HG03469 (cell line): ENCODE measurements around the gene LRRC74B.
"Not testable (repeated sequence)": the region's sequence is repeated elsewhere in the genome, so short reads cannot be mapped to it uniquely, and the experiment has no call there.

ENCODE experiments used
- ATAC-seq: cut with Tn5 transposase; IDR thresholded peaks from one replicate; pipeline ENCODE4 v1.9.1; 2021; ENCODE audit warnings: mild to moderate bottlenecking, moderate library complexity, moderate number of reproducible peaks; ENCODE audit not compliant: unreplicated experiment

The LRRC74B gene

GRCh38 chr22:21054046-21054713 lies 8.4 kb downstream of the LRRC74B start:
- no peak for ATAC-seq

GRCh38 chr22:21054714-21055563 lies 9.2 kb downstream of the LRRC74B start:
- ATAC-seq = no peak

DNA sequence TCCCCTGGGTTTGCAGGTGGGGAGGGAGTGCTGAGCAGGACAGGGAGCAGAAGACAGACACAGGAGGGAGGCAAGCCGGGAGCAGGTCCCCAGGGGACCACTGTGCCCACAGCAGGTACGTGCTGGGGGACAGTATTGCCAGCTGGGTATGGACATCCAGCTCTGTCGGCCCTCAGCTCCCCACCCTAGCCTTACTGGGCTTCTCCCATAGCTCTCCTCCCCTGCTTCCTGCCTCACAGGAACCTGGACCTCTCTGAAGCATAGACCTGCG lies 9.8 kb downstream of the LRRC74B start:
- ATAC-seq = no peak

DNA sequence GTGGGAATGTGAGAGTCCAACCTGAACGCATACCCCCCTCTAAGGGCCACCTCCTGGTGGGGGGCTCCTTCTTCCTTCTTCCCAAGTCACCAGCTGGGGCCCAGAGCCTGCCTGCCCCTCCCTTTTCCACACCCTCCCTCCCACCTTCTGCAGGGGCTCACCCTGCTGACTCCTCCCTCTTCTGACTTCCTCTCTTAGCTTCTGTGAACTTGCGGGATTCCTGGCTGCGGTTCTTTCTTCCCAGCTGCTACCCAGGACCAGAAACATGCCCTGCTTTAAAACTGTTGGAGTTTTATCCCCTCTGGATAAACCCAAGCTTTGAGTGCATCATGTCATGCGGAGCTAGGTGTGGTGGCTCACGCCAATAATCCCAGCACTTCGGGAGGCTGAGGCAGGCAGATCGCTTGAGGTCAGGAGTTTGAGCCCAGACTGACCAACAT lies 10.2 kb downstream of the LRRC74B start:
- no peak for ATAC-seq

DNA sequence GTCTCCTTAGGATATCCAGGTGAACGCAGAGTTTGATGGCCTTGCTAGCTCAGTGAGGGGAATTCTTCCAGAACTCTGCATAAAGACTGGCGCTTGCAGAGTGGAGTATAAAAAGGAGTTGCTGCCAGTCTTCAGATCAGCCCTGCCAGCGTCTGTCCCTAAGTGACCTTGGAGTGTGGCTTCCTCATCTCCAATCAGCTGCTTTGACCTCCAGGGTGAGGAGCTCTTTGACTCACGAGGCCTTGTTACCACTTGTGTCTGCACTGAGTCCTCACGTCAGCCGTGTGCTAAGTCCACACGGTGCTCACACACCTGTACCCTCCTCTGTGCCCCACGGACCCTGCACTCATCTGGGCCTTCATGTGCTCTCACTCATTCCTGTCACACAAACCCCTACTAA lies 14.6 kb downstream of the LRRC74B start:
- ATAC-seq = not testable (repeated sequence)

- not testable (repeated sequence) for ATAC-seq
Observed at GRCh38 chr22:21061660-21062321, 16.0 kb downstream of the LRRC74B start.

DNA sequence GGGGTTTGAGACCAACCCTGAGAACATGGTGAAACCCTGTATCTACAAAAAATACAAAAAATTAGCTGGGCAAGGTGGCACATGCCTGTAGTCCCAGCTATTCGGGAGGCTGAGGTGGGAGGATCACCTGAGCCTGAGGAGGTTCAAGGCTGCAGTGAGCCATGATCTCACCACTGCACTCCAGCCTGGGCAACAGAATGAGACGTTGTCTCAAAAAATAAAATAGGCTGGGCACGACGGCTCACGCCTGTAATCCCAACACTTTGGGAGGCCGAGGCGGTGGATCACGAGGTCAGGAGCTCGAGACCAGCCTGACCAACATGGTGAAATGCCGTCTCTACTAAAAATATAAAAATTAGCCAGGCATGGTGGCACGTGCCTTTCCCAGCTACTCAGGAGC lies 18.7 kb downstream of the LRRC74B start:
- not testable (repeated sequence) for ATAC-seq

GRCh38 chr22:21064917-21065864 lies 19.4 kb downstream of the LRRC74B start:
- no peak for ATAC-seq

- ATAC-seq = no peak
Observed at GRCh38 chr22:21067075-21067900, 21.5 kb downstream of the LRRC74B start.

DNA sequence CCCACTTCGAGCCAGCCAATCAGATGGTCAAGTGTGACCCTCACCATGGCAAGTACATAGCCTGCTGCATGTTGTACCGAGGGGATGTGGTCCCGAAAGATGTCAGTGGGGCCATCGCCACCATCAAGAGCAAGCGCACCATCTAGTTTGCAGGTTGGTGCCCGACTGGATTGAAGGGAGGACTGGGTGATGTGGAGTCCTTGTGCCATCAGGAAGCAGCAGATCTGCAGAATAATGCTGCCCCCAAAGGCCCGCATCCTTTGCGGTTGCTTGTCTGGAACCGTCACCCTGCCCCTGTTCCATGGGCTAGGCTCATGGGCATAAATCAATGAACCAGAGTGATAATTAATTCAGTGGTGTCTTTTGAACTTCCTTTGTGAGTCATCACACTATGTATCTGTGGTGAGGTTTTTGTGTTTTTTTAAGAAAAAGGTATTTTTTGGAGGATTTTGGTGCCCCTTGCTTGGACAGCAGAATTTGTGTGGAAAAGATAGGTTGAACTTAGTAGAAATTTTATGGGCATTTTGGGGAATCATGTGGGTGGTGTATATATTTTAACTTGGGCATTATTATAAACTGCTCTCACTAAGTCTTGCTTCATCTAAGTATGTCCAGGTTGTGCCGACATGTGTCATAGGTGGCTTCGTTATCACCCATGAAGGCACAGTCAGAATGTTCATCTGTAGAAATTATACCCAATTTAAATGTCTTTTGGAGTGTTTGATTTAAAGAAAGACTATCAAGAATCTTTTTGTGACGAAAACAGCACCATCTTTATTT lies 22.3 kb downstream of the LRRC74B start:
- no peak for ATAC-seq

DNA sequence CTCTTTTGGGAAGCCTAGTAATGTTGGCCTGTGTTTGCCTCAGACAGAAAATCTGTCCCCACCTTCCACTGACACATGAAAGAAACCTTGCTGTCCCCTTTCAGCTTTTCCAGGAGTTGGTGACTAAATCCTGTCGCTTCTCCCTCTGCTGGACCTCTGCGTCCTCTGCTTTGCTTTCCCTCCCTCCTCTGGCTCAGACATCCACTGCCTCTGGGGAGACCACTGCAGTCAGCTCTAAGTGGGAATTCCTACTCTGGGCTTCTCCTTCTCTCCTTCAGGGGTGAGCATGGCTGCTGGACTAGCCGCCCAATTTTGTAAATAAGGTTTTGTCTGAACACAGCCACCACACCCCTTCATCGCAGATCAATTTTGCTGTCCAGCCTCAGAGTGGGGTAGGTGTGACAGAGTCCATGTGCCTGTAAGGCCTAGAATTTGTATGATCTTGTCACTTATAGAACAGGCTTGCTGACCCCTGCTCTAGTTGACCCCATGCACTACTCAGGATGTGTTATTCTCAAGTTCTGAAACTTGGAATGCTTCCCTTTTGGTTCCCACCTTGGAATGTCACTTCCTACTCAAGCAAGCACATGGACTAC lies 23.0 kb downstream of the LRRC74B start:
- ATAC-seq = no peak

DNA sequence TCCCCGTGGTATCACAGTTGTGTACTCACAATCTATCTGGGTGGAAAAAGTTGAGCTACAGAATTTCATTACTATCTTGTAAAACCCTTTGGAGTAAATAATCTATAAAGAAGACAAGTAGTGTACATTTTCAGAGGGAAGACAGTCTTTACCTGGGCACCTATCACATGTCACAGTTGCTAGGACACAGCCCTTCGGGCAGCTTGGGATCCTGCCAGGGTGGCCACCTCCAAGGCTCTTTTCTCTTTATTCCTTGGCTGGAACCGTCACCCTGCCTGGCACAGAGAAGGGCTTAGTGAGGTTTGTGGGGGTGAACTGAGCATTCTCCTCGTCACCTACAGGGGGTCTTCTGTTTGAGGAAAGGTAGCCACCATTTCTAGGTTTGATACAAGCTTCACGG lies 23.6 kb downstream of the LRRC74B start:
- no peak for ATAC-seq

GRCh38 chr22:21070690-21071615 lies 25.2 kb downstream of the LRRC74B start:
- no peak for ATAC-seq

DNA sequence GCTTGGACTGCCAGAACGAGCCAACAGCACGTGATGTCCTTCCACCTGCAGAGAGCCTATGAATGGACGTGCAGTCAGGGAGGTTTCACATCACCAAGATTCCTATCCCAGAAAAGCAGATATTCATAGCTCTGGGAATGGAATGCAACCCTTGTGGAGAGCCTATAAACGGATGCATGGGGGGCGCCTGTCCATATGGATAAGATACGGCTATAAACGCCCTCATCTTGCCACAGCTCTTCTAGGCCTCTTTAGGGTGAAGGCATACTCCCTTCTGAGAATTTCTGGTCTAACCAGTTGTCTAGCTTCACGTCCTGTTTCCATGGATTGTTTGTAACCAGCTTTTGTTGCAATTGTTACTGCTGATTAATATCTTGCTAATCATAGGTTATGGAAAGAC lies 26.1 kb downstream of the LRRC74B start:
- ATAC-seq = not testable (repeated sequence)

GRCh38 chr22:21073023-21073422 lies 27.3 kb downstream of the LRRC74B start:
- no peak for ATAC-seq

DNA sequence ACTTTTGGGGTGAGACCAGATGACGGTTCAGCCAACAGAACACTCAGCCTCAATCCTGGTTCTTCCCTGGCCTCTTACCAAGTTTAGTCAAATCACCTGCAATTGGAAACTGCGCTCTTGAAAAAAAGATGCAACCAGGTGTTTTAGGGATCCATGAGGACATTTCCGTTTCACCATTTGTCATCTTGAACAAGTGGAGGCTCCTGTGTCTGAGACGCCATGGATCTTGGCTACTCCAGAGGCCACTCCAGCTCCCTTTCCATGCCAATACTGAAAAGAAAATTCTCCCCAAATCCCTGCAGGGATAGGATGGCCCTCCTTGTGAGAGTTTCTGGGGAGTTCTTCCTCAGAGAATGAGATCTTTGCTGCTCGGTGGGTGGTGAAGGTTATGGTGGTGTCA lies 27.7 kb downstream of the LRRC74B start:
- ATAC-seq = no peak

DNA sequence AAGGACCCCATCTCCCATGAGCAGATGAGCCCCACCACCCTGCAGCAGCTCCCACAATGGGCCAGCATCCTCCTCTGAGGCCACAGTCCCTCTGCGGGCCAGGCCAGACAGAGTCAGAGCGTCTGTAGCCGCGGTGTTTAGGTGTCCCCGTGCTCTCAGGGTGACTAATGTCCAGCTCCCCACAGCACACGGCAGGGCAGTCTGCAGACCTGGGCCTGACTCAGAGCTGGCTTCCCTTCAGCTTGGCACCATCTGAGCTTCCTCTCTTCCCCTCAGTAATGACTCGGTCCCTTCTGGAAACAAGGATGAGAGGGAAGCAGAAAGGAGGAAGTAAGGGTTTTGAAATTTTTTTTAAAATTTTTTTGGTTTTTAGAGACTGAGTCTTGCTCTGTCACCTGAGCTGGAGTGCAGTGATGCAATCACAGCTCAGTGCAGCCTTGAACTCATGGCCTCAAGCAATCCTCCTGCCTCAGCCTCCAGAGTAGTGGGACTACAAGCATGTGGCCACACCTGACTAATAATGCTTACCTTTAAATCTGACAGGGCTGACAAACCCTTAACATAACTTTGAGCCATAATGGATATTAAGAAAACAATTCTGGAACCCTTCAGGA lies 28.5 kb downstream of the LRRC74B start:
- no peak for ATAC-seq
